Tibial artery (tissue), 4 donors: Measurements from ENCODE around the gene KMT2C.
"Not testable (repeated sequence)": the region's sequence is repeated elsewhere in the genome, so short reads cannot be mapped to it uniquely, and the experiment has no call there.

ENCODE experiments used
- DNase-seq, 2 donors: peaks; one replicate each; pipeline ENCODE4 v3.0.0-alpha.2; 2019
- H3K27ac ChIP-seq, 2 donors: fragments of 200-600 bp; sonication (generic) in 1 of 2; 1 replicate in 1 of 2; 2 replicates in 1 of 2; pipeline ENCODE4 v1.5.1; 2018 to 2019; ENCODE audit warnings: mild to moderate bottlenecking in 1 of 2
- H3K27me3 ChIP-seq, 2 donors: fragments of 200-600 bp; sonication (generic) in 1 of 2; one replicate each; pipeline versions ENCODE4 v1.5.1 to v1.6.0; 2016 to 2019
- H3K36me3 ChIP-seq, 3 donors: fragments of 200-600 bp; sonication (generic) in 2 of 3; one replicate each; pipeline ENCODE4 v1.5.1; 2016 to 2019; ENCODE audit warnings: mild to moderate bottlenecking in 2 of 3
- H3K4me1 ChIP-seq, 4 donors: fragments of 200-600 bp; sonication (generic) in 2 of 4; 1 replicate in 3 of 4; 2 replicates in 1 of 4; pipeline ENCODE4 v1.5.1; 2016 to 2019
- H3K4me3 ChIP-seq, 2 donors: fragments of 200-600 bp; sonication (generic) in 1 of 2; 1 replicate in 1 of 2; 2 replicates in 1 of 2; pipeline ENCODE4 v1.5.1; 2018 to 2019; ENCODE audit warnings: mild to moderate bottlenecking in 2 of 2
- H3K9me3 ChIP-seq, 3 donors: fragments of 200-600 bp; sonication (generic) in 1 of 3; one replicate each; pipeline ENCODE4 v1.5.1; 2016 to 2019
- CTCF ChIP-seq, 2 experiments: fragments of 200-600 bp in 1 of 2; fragments of 450-650 bp in 1 of 2; IDR thresholded peaks; one replicate each; pipeline ENCODE4 v1.5.1; 2017 to 2019; ENCODE audit warnings: antibody characterized with exemption in 2 of 2, mild to moderate bottlenecking in 1 of 2, moderate library complexity in 1 of 2
- intact Hi-C: fragments of 100-400 bp; cut with DNase I; formaldehyde crosslinking; loops from one replicate; pipeline ENCODE4 v1.15.0; 2023; ENCODE audit warnings: low total_unique reads

KMT2C gene

GRCh38 chr7:152419473-152420429 lies 16.1 kb downstream of the KMT2C start:
- no peak overlapping the region for H3K4me3 ChIP-seq
- no peaks in the 10 kb centered on the region for H3K36me3 ChIP-seq
- no peaks in the 10 kb centered on the region for H3K27me3 ChIP-seq
- intact Hi-C loops: no loop called here
- no peak for DNase-seq
- H3K27ac ChIP-seq: no peak overlapping the region
- no peak for TF ChIP-seq CTCF (IDR thresholded peaks at IDR 0.05)
- peaks cover 0 to 13% (median 4%) of the 10 kb centered on the region in 4 donors for H3K4me1 ChIP-seq
- H3K9me3 ChIP-seq: peaks cover 0 to 10% (median 0%) of the 10 kb centered on the region in 3 donors

GRCh38 chr7:152414779-152415178 lies 21.0 kb downstream of the KMT2C start:
- intact Hi-C loops: no loop called here
- no peak overlapping the region for H3K27ac ChIP-seq
- TF ChIP-seq CTCF (IDR thresholded peaks at IDR 0.05): no peak

GRCh38 chr7:152411389-152411788 lies 24.4 kb downstream of the KMT2C start:
- no peak for DNase-seq
- intact Hi-C loops: no loop called here
- Histone ChIP-seq H3K9me3 (no peaks in the 10 kb centered on the region), H3K27ac (no peak overlapping the region), H3K4me3 (peak overlapping the region in 1 of 2 donors; percentile 12), H3K27me3 (no peaks in the 10 kb centered on the region), H3K4me1 (peaks cover 0 to 17% (median 3%) of the 10 kb centered on the region in 4 donors), H3K36me3 (no peaks in the 10 kb centered on the region)
- TF ChIP-seq CTCF (IDR thresholded peaks at IDR 0.05): no peak

More at GRCh38 chr7:152414779-152415178, 21.0 kb downstream of the KMT2C start:
- Histone ChIP-seq H3K4me3 (no peak overlapping the region), H3K9me3 (no peaks in the 10 kb centered on the region), H3K27me3 (no peaks in the 10 kb centered on the region), H3K4me1 (peaks cover 0 to 17% (median 3%) of the 10 kb centered on the region in 4 donors), H3K36me3 (no peaks in the 10 kb centered on the region)
- DNase-seq: no peak

GRCh38 chr7:152406491-152406890 lies 29.3 kb downstream of the KMT2C start:
- DNase-seq: no peak
- H3K27me3 ChIP-seq: no peaks in the 10 kb centered on the region
- no peak overlapping the region for H3K4me3 ChIP-seq
- no peak overlapping the region for H3K27ac ChIP-seq
- H3K4me1 ChIP-seq: peaks cover 0 to 9% (median 2%) of the 10 kb centered on the region in 4 donors
- H3K9me3 ChIP-seq: peaks cover 0 to 3% (median 3%) of the 10 kb centered on the region in 3 donors
- H3K36me3 ChIP-seq: no peaks in the 10 kb centered on the region
- intact Hi-C loops: no loop called here
- TF ChIP-seq CTCF (IDR thresholded peaks at IDR 0.05): no peak

- H3K27me3 ChIP-seq, H3K9me3 ChIP-seq, intact Hi-C loops, H3K36me3 ChIP-seq, H3K27ac ChIP-seq, H3K4me3 ChIP-seq, H3K4me1 ChIP-seq, DNase-seq: not testable (repeated sequence)
Measured at GRCh38 chr7:152406030-152406429, 29.8 kb downstream of the KMT2C start.

- Histone ChIP-seq H3K27ac (no peak overlapping the region), H3K36me3 (no peaks in the 10 kb centered on the region), H3K27me3 (no peaks in the 10 kb centered on the region), H3K9me3 (peaks cover 0 to 3% (median 3%) of the 10 kb centered on the region in 3 donors), H3K4me3 (no peak overlapping the region), H3K4me1 (no peaks in the 10 kb centered on the region)
- no peak for DNase-seq
- no peak for TF ChIP-seq CTCF (IDR thresholded peaks at IDR 0.05)
- intact Hi-C loops: no loop called here
Measured at GRCh38 chr7:152403726-152404125, 32.1 kb downstream of the KMT2C start.
